ENCODE results near the gene MAPK12.

MAPK12 gene

GRCh38 chr22:50303848-50304527 lies 42.5 kb upstream of the MAPK12 start:
- no peak overlapping the region for H3K9ac ChIP-seq (ENCODE audit: low read depth, low read length)
- peaks cover 26% of the 10 kb centered on the region; the same call in 1 of the 2 replicates for H3K4me1 ChIP-seq (ENCODE audit: insufficient read depth, low read length)
- no peaks in the 10 kb centered on the region; the same call in 1 of the 2 replicates for H3K36me3 ChIP-seq (ENCODE audit: insufficient read depth, low read length)
- H3K9me3 ChIP-seq (ENCODE audit: control insufficient read depth, insufficient read depth, low read length) = no peaks in the 10 kb centered on the region

DNA sequence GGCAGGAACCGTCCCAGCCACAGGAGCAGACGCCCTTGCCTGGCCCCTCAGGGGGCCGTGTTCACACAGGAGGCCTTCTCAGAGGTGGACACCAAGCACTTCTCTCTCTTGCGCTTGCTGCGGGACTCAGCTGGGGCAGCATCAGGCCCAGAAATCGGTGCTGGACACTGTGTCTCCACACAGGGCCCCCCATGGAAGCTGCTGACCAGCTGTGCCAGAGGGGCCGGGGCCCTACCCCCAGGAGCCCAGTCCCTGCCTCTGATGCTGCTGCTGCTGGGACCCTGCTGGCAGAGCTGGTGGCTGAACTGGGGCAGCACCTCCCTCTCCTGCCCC lies 42.0 kb upstream of the MAPK12 start:
- Histone ChIP-seq H3K9ac (ENCODE audit: low read depth, low read length) (no peak overlapping the region), H3K9me3 (ENCODE audit: control insufficient read depth, insufficient read depth, low read length) (no peaks in the 10 kb centered on the region), H3K4me1 (ENCODE audit: insufficient read depth, low read length) (peaks cover 23% of the 10 kb centered on the region; the same call in 1 of the 2 replicates), H3K36me3 (ENCODE audit: insufficient read depth, low read length) (no peaks in the 10 kb centered on the region; the same call in 1 of the 2 replicates)

DNA sequence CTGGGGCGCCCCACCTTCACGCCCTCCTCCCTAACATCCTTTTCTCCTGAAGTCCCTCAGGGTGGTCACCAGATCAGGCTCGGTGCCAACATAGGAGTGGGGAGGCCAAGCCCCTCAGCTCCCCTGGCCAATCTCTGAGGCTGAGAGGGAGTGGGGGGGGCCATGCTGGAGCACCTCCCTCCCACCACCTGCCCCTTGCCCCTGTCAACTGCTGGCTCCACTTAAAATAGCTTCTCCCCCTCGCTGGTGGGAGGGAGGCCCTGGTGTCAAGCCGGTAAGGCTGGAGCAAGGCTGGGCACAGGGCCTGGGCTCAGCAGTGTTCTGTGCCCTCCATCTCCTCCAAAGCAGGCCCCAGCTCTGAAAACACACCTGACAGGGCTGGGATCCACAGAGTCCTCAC lies 41.1 kb upstream of the MAPK12 start:
- Histone ChIP-seq H3K9me3 (ENCODE audit: control insufficient read depth, insufficient read depth, low read length) (no peaks in the 10 kb centered on the region), H3K4me1 (ENCODE audit: insufficient read depth, low read length) (peaks cover 17% of the 10 kb centered on the region; the same call in 1 of the 2 replicates), H3K36me3 (ENCODE audit: insufficient read depth, low read length) (no peaks in the 10 kb centered on the region; the same call in 1 of the 2 replicates), H3K9ac (ENCODE audit: low read depth, low read length) (no peak overlapping the region)

GRCh38 chr22:50302041-50302541 lies 40.6 kb upstream of the MAPK12 start:
- peaks cover 17% of the 10 kb centered on the region; the same call in 1 of the 2 replicates for H3K4me1 ChIP-seq (ENCODE audit: insufficient read depth, low read length)
- H3K9me3 ChIP-seq (ENCODE audit: control insufficient read depth, insufficient read depth, low read length) = no peaks in the 10 kb centered on the region
- H3K36me3 ChIP-seq (ENCODE audit: insufficient read depth, low read length) = no peaks in the 10 kb centered on the region; the same call in 1 of the 2 replicates
- H3K9ac ChIP-seq (ENCODE audit: low read depth, low read length) = no peak overlapping the region

DNA sequence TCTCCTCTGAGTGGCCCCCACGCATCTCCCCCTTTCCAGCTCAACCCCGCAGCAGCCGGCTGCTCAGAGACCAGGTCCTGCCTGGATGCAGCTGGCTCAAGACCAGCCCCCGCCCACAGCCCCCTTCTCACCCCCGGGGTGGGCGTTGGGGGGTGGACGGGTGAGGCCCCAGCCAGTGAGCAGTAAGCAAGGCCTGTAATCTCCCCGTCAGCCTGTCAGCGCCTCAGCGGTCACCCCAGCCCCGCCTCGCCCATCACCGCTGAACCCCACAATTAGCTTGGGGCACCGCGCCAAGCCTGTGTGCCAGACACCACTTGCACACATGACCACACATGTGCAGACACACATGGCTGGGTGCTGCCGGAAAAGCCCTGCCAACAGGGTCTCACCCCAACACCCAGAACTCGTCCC lies 40.1 kb upstream of the MAPK12 start:
- Histone ChIP-seq H3K36me3 (ENCODE audit: insufficient read depth, low read length) (no peaks in the 10 kb centered on the region; the same call in 1 of the 2 replicates), H3K4me1 (ENCODE audit: insufficient read depth, low read length) (peaks cover 17% of the 10 kb centered on the region; the same call in 1 of the 2 replicates), H3K9me3 (ENCODE audit: control insufficient read depth, insufficient read depth, low read length) (no peaks in the 10 kb centered on the region), H3K9ac (ENCODE audit: low read depth, low read length) (no peak overlapping the region)

DNA sequence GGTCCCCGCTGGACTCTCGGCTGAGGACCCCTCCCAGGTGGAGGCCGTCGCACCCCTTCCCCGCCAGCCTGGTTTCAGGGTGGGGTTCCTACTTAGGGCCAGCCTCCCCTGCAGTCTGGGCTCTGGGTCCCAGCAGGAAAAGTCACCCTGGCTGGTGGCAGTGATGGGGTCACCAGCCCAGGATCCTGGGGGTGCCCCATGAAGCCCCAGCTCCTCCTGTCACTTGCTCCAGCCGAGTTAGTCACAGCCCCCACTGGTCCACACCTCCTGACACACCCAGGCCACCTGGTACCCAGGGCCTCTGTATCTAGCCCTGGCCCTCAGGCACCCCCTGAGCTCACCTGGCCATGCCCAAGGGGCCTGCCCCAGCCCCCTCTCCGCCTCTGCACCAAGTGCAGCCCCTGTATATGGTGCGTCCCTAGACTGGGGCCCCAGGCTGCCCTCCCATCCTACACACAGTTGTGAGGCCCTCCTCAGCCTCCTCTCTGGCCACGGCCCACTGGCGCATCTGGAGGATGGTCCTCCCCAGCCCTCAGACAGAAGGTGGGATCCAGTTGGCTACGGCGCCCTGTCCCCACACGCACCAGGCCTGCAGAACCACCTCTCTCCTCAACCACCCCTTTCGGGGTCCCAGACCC lies 39.3 kb upstream of the MAPK12 start:
- H3K9ac ChIP-seq (ENCODE audit: low read depth, low read length) = peak overlapping the region; percentile 43; the same call in 1 of the 2 replicates
- no peaks in the 10 kb centered on the region; the same call in 1 of the 2 replicates for H3K36me3 ChIP-seq (ENCODE audit: insufficient read depth, low read length)
- H3K9me3 ChIP-seq (ENCODE audit: control insufficient read depth, insufficient read depth, low read length) = no peaks in the 10 kb centered on the region
- peaks cover 13% of the 10 kb centered on the region; the same call in 1 of the 2 replicates for H3K4me1 ChIP-seq (ENCODE audit: insufficient read depth, low read length)

DNA sequence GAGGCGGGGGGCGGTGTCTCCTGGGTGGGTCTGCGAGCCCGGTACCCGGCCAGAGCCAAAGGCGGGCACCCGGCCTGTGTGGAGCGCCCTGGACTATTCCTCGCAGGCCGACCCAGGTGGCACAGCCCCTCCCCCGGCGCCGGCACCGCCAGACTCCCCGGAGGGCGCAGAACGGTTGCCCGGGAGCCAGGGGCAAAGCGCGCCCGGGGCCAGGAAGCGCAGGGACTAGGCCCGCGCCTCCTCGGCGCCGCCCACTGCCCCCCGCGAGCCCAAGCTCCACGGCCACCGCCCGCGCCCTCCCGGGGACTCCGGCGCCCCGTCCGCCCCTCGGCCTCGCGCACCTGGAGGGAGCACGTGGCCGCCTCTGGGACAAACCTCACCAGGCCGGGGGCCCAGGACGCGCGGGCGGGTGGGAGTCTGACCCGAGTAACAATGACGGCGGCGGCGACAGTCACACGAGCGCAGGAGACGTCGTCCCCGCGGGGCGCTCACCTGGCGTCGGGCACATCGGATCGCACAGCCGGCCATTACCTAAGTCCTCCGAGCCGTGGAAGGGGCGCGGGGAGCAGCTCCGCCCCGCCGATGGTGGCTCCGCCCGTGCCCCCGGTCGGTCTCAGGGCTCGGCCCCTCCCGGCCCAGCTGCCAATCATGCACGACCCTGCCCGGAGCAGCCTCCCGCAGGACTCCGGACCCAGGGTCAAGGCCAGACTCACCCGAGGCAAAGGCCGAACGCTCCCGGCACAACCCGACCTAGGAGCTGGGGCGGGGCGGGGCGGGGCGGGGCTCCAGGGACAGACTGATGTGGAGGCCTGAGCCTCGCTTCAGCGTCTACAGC lies 38.5 kb upstream of the MAPK12 start:
- peaks cover 12% of the 10 kb centered on the region; the same call in 1 of the 2 replicates for H3K4me1 ChIP-seq (ENCODE audit: insufficient read depth, low read length)
- H3K9ac ChIP-seq (ENCODE audit: low read depth, low read length) = peak overlapping the region; percentile 43; the same call in 1 of the 2 replicates

DNA sequence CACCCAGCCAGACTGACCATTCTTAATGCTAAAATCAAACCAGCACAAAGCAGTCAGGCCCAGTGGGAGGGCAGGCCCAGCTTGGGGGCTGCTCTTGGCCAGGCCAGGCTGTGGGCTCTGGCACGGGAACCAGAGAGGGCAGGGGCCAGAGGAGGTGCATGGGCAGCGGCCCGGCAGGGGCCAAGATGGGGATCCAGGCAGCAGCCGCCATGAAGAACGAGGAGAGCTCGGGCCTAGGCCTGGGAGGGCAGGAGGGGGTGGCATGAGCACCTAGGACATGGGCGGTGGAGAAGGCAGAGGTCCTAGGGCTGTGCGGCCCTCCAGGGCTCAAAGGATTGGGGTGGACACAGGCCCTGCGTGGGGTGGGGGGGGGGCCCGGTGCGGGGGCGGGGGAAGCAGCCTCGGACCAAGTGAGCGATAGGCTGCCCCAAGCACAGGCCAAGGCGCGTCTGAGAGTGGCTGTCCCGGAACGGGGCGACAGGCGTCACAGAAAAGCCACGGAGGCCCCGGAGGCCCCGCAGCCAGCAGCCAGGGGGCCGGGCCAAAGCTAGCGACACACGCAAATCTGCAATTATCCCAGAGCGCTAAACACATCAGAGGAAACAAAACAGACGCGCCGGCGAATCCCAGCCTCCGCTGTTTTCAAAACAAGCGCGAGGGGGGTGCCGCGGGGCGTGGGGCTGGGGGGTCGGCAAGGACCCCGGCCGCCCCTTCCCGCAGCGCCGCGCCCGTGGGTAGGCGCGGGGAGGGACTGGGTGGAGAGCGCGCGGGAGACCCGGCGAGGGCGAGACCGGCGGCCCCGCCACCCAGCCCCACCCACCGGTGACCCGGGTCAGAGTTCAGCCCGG lies 37.7 kb upstream of the MAPK12 start:
- H3K9ac ChIP-seq (ENCODE audit: low read depth, low read length) = peak overlapping the region; percentile 43; the same call in 1 of the 2 replicates
- H3K4me1 ChIP-seq (ENCODE audit: insufficient read depth, low read length) = peaks cover 9% of the 10 kb centered on the region

More for the DNA sequence above, 38.5 kb upstream of the MAPK12 start:
- Histone ChIP-seq H3K9me3 (ENCODE audit: control insufficient read depth, insufficient read depth, low read length) (no peaks in the 10 kb centered on the region), H3K36me3 (ENCODE audit: insufficient read depth, low read length) (no peaks in the 10 kb centered on the region)

GRCh38 chr22:50298266-50298637 lies 36.8 kb upstream of the MAPK12 start:
- Histone ChIP-seq H3K9ac (ENCODE audit: low read depth, low read length) (no peak overlapping the region), H3K4me1 (ENCODE audit: insufficient read depth, low read length) (peaks cover 14% of the 10 kb centered on the region), H3K9me3 (ENCODE audit: control insufficient read depth, insufficient read depth, low read length) (no peaks in the 10 kb centered on the region), H3K36me3 (ENCODE audit: insufficient read depth, low read length) (no peaks in the 10 kb centered on the region)

More for the DNA sequence above, 37.7 kb upstream of the MAPK12 start:
- Histone ChIP-seq H3K9me3 (ENCODE audit: control insufficient read depth, insufficient read depth, low read length) (no peaks in the 10 kb centered on the region), H3K36me3 (ENCODE audit: insufficient read depth, low read length) (no peaks in the 10 kb centered on the region)

DNA sequence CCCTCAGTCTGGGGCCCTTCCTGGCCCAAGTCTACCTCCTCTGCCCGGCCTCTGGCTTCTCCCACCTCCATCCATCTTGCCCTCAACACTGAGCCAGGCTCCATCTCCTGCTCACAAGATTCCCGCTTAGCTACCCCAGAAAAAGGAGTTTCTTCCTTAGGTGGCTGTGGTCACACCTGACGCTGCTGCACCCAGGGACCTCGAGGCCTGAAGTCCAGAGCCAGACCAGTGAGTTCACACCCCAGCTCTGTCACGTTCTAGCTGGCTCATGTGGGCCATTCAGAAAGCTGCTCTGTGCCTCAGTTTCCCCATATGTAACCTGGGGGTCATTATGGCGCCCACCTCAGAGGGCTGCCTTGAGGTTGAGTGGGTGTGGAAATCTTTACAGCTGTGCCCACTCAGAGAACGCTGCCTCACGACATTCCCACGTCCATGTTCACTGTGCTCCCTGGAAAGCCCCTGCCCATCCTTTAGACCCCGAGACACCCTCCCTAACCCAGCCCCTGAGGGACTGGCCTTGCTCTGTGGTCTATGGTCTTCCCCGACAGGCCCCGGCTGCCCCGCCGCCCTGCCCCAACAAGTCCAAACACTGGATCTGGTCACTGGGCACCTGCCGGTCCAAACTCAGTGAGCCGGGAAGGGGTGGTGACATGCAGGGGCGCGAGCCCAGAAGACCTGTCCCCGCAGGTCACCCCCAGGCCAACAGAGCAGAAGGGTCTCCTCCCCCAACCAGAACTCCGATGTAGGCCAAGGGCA lies 36.2 kb upstream of the MAPK12 start:
- Histone ChIP-seq H3K36me3 (ENCODE audit: insufficient read depth, low read length) (no peaks in the 10 kb centered on the region), H3K9me3 (ENCODE audit: control insufficient read depth, insufficient read depth, low read length) (no peaks in the 10 kb centered on the region), H3K4me1 (ENCODE audit: insufficient read depth, low read length) (peaks cover 19% of the 10 kb centered on the region), H3K9ac (ENCODE audit: low read depth, low read length) (no peak overlapping the region)

- Histone ChIP-seq H3K9ac (ENCODE audit: low read depth, low read length) (no peak overlapping the region), H3K36me3 (ENCODE audit: insufficient read depth, low read length) (no peaks in the 10 kb centered on the region), H3K9me3 (ENCODE audit: control insufficient read depth, insufficient read depth, low read length) (no peaks in the 10 kb centered on the region), H3K4me1 (ENCODE audit: insufficient read depth, low read length) (peaks cover 20% of the 10 kb centered on the region)
Observed at GRCh38 chr22:50296658-50297490, 35.4 kb upstream of the MAPK12 start.

DNA sequence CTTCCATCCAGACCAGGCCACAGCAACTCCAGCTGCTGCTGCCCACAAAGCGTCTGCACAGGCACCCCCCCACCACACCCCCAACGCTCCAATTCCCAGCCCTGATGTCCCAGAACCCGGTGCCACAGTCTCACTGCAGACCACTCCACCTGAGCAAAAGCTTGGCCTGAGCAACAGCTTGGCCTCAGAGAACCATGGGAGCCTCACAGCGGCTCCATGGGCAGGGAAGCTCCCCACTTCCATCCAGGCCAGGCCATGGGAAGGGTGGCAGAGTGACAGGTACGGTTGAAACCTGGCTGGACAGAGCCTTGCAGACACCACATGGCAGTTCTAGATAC lies 32.8 kb upstream of the MAPK12 start:
- peaks cover 16% of the 10 kb centered on the region for H3K4me1 ChIP-seq (ENCODE audit: insufficient read depth, low read length)
- no peak overlapping the region for H3K9ac ChIP-seq (ENCODE audit: low read depth, low read length)
- no peaks in the 10 kb centered on the region for H3K9me3 ChIP-seq (ENCODE audit: control insufficient read depth, insufficient read depth, low read length)
- H3K36me3 ChIP-seq (ENCODE audit: insufficient read depth, low read length) = peaks cover 7% of the 10 kb centered on the region; the same call in 1 of the 2 replicates
